GM12875 (cell line): ENCODE measurements around the gene CPT2.
A peak's percentile ranks its signal among the peaks of the same experiment; 100 is the strongest.

Source experiments
- H3K4me3 ChIP-seq: one replicate; pipeline ENCODE4 v1.5.1; 2011; ENCODE audit warnings: low read depth, low read length, control low read depth
- CTCF ChIP-seq: IDR thresholded peaks from 2 replicates; pipeline ENCODE4 v1.5.1; 2011; ENCODE audit warnings: low read depth, mild to moderate bottlenecking, control low read depth, inconsistent platforms, low read length, moderate library complexity, borderline replicate concordance; ENCODE audit not compliant: insufficient read depth

The CPT2 gene

GRCh38 chr1:53188099-53188498 lies 8.5 kb upstream of the CPT2 start:
- no peak for TF ChIP-seq CTCF
- H3K4me3 ChIP-seq: no peak overlapping the region

- no peak for TF ChIP-seq CTCF
Observed at GRCh38 chr1:53189061-53189460, 7.6 kb upstream of the CPT2 start.

GRCh38 chr1:53190210-53190611 lies 6.4 kb upstream of the CPT2 start:
- no peak for TF ChIP-seq CTCF
- H3K4me3 ChIP-seq: no peak overlapping the region

More at GRCh38 chr1:53189061-53189460, 7.6 kb upstream of the CPT2 start:
- H3K4me3 ChIP-seq: no peak overlapping the region

GRCh38 chr1:53195246-53196016 lies 1.2 kb upstream of the CPT2 start:
- TF ChIP-seq CTCF: no peak
- no peak overlapping the region for H3K4me3 ChIP-seq

GRCh38 chr1:53196017-53196484 lies 573 bp upstream of the CPT2 start:
- no peak overlapping the region for H3K4me3 ChIP-seq
- no peak for TF ChIP-seq CTCF

- no peak for TF ChIP-seq CTCF
- peak overlapping the region; percentile 80 for H3K4me3 ChIP-seq
Observed at GRCh38 chr1:53197291-53198200, 922 bp downstream of the CPT2 start.
